Measurements from ENCODE around the gene CKM. TPM values are rescaled to one million over a fixed set of nuclear protein-coding genes. Genes with fewer than 3 reads are reported as not detected.

Gene CKM
- total and polyA plus RNA-seq, 10 of the 15 experiments (the other 5 are each of a cell fraction or from before 2014, with no cell fraction given) = 0.08 to 0.14 (median 0.13) TPM; not detected in 5

DNA sequence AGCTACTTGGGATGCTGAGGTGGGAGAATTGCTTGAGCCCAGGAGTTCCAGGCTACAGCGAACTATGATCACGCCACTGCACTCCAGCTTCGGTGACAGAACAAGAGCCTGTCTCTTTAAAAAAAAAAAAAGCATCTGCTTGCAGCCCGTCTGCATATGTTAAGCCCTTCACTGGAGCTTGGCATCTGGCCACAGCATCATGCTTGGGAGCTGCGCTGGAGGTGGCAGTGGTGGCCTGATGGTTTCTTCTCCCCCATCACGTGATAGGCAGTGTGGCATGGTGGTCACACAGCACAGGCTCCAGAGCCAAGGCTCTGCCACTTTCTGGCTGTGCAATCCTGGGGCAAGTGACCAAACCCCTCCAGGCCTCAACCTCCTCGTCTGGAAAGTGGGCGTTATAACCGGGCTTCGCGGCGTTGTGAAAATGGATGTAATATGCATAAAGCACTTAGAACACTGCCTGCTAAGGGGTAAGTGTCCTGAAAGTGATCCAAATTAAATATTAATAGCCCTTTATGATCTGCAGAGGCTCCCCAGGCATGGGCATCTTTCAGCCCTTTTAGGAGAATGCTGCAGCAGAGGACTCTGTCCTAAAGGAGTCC is 47.2 kb downstream of the CKM start (continued):
- TF ChIP-seq, protein P1, sequence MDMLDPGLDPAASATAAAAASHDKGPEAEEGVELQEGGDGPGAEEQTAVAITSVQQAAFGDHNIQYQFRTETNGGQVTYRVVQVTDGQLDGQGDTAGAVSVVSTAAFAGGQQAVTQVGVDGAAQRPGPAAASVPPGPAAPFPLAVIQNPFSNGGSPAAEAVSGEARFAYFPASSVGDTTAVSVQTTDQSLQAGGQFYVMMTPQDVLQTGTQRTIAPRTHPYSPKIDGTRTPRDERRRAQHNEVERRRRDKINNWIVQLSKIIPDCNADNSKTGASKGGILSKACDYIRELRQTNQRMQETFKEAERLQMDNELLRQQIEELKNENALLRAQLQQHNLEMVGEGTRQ (IDR thresholded peaks at IDR 0.05; ENCODE audit: borderline replicate concordance, low read depth, low read length) = no peak

DNA sequence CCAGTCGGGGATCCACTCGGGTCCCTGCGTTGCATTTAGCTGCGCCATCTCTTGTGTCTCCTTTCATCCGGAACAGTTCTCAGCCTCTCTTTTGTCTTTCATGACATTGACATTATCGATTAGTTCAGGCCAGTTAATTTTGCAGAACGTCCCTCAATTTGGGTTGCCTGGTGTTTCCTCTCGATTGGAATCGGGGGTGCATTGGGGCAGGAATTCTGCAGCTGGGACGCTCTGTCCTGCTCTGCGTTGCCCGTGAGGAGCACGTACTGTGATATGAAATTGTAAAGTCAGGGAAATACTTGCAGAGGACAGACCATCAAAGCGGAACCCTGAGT is 49.2 kb downstream of the CKM start:
- intact Hi-C loops (cut with micrococcal nuclease; ENCODE audit: unreplicated experiment) = no loop called here
- CTCF ChIA-PET = no interaction called here
- TF ChIP-seq, protein P2, sequence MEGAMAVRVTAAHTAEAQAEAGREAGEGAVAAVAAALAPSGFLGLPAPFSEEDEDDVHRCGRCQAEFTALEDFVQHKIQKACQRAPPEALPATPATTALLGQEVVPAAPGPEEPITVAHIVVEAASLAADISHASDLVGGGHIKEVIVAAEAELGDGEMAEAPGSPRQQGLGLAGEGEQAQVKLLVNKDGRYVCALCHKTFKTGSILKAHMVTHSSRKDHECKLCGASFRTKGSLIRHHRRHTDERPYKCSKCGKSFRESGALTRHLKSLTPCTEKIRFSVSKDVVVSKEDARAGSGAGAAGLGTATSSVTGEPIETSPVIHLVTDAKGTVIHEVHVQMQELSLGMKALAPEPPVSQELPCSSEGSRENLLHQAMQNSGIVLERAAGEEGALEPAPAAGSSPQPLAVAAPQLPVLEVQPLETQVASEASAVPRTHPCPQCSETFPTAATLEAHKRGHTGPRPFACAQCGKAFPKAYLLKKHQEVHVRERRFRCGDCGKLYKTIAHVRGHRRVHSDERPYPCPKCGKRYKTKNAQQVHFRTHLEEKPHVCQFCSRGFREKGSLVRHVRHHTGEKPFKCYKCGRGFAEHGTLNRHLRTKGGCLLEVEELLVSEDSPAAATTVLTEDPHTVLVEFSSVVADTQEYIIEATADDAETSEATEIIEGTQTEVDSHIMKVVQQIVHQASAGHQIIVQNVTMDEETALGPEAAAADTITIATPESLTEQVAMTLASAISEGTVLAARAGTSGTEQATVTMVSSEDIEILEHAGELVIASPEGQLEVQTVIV (IDR thresholded peaks at IDR 0.05; ENCODE audit: borderline replicate concordance, partially characterized antibody) = no peak
- TF ChIP-seq WRNIP1 (IDR thresholded peaks at IDR 0.05; ENCODE audit: borderline replicate concordance, low read depth, low read length) (no peak), YBX1 (IDR thresholded peaks at IDR 0.05) (no peak), RAD21 (IDR thresholded peaks at IDR 0.05; ENCODE audit: insufficient read depth, low read depth, low read length) (no peak), ASH2L (IDR thresholded peaks at IDR 0.05; ENCODE audit: borderline replicate concordance, low read depth) (no peak), KLF5 (IDR thresholded peaks at IDR 0.05; ENCODE audit: partially characterized antibody) (no peak), RFX5 (IDR thresholded peaks at IDR 0.05; ENCODE audit: low read depth, low read length) (no peak), IRF4 (IDR thresholded peaks at IDR 0.05; ENCODE audit: low read depth, low read length) (no peak), CBX5 (IDR thresholded peaks at IDR 0.05; ENCODE audit: low read depth) (no peak), CEBPB (IDR thresholded peaks at IDR 0.05; ENCODE audit: borderline replicate concordance in 1 of 2, low read depth in 2 of 2, low read length in 2 of 2) (no peak), FOS (IDR thresholded peaks at IDR 0.05; ENCODE audit: borderline replicate concordance, extremely low read depth, insufficient read length) (no peak)
- TF ChIP-seq, protein P3, sequence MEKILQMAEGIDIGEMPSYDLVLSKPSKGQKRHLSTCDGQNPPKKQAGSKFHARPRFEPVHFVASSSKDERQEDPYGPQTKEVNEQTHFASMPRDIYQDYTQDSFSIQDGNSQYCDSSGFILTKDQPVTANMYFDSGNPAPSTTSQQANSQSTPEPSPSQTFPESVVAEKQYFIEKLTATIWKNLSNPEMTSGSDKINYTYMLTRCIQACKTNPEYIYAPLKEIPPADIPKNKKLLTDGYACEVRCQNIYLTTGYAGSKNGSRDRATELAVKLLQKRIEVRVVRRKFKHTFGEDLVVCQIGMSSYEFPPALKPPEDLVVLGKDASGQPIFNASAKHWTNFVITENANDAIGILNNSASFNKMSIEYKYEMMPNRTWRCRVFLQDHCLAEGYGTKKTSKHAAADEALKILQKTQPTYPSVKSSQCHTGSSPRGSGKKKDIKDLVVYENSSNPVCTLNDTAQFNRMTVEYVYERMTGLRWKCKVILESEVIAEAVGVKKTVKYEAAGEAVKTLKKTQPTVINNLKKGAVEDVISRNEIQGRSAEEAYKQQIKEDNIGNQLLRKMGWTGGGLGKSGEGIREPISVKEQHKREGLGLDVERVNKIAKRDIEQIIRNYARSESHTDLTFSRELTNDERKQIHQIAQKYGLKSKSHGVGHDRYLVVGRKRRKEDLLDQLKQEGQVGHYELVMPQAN (conservative IDR thresholded peaks at IDR 0.05) = no peak
- TF ChIP-seq, protein P4, sequence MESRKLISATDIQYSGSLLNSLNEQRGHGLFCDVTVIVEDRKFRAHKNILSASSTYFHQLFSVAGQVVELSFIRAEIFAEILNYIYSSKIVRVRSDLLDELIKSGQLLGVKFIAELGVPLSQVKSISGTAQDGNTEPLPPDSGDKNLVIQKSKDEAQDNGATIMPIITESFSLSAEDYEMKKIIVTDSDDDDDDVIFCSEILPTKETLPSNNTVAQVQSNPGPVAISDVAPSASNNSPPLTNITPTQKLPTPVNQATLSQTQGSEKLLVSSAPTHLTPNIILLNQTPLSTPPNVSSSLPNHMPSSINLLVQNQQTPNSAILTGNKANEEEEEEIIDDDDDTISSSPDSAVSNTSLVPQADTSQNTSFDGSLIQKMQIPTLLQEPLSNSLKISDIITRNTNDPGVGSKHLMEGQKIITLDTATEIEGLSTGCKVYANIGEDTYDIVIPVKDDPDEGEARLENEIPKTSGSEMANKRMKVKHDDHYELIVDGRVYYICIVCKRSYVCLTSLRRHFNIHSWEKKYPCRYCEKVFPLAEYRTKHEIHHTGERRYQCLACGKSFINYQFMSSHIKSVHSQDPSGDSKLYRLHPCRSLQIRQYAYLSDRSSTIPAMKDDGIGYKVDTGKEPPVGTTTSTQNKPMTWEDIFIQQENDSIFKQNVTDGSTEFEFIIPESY (IDR thresholded peaks at IDR 0.05) = no peak

More for the DNA sequence above, 49.2 kb downstream of the CKM start:
- TSS peak; percentile 51 for BruUV-seq (replicated peaks)
- SMC1A ChIA-PET (ENCODE audit: uncharacterized antibody, unreplicated experiment) = no interaction called here
- Histone ChIP-seq H3K4me1 (ENCODE audit: control insufficient read depth, insufficient read depth, low read length) (no peaks in the 10 kb centered on the region), H3K79me2 (ENCODE audit: control insufficient read depth, insufficient read depth, low read length) (no peaks in the 10 kb centered on the region), H2AFZ (ENCODE audit: control insufficient read depth, low read depth, low read length) (no peak overlapping the region), H3K9ac (ENCODE audit: control insufficient read depth, insufficient read depth, low read length) (no peak overlapping the region), H3K36me3 (ENCODE audit: control insufficient read depth in 2 of 2, insufficient read depth in 2 of 2, low read length in 1 of 2) (peaks cover 0 to 4% of the 10 kb centered on the region in 2 experiments; a peak in 3 of 4 replicates), H3K4me2 (ENCODE audit: control insufficient read depth, insufficient read depth) (no peak overlapping the region), H3K27me3 (replicated peaks in 1 of 2; ENCODE audit: control insufficient read depth in 2 of 2, insufficient read depth in 2 of 2, low read length in 1 of 2) (no peaks in the 10 kb centered on the region), H3K9me3 (replicated peaks; ENCODE audit: control insufficient read depth, insufficient read depth, low read length) (no peaks in the 10 kb centered on the region), H3K4me3 (no peak overlapping the region), H4K20me1 (ENCODE audit: control insufficient read depth, insufficient read depth) (no peaks in the 10 kb centered on the region), H3K27ac (ENCODE audit: control insufficient read depth, insufficient read depth) (no peak overlapping the region)
- no peak for FAIRE-seq
- POLR2A ChIA-PET = no interaction called here
- RAD21 ChIA-PET (ENCODE audit: unreplicated experiment) = no interaction called here
- ATAC-seq = no peak
- DNase-seq (ENCODE audit: low read depth, low spot score) = no peak
- in situ Hi-C loops (cut with MboI) = no loop called here
- WGBS (ENCODE audit: insufficient coverage, insufficient replicate concordance, low lambda C conversion rate, missing lambda C conversion rate) = 95% methylated on average over 14 of the region's 14 CpGs
